Stimulated activated effector memory CD8-positive, alpha-beta T cell treated with anti-CD3 and anti-CD28 coated beads, Interleukin-12 subunit alpha, Interleukin-12 subunit beta, amount 100 ng/mL, for 72 hours (primary cell): ENCODE data around the gene WDR6.

Source experiments
- ATAC-seq: fragments of 150-1000 bp; cut with Tn5 transposase; 2 replicates; pipeline ENCODE4 v1.10.0; 2021
- DNase-seq, 2 donors: peaks; one replicate each; pipeline ENCODE4 v3.0.0; 2021 to 2022; ENCODE audit warnings: low spot score in 2 of 2
- H3K27ac Mint-ChIP-seq: one replicate; pipeline ENCODE4 v1.8.0; 2022; ENCODE audit warnings: mild to moderate bottlenecking, mixed read lengths
- H3K36me3 Mint-ChIP-seq: one replicate; pipeline ENCODE4 v1.8.0; 2022; ENCODE audit warnings: mild to moderate bottlenecking, mixed read lengths
- H3K4me1 Mint-ChIP-seq: one replicate; pipeline ENCODE4 v1.8.0; 2022; ENCODE audit warnings: mixed read lengths
- H3K4me3 Mint-ChIP-seq: one replicate; pipeline ENCODE4 v1.8.0; 2022; ENCODE audit warnings: mild to moderate bottlenecking, mixed read lengths
- H3K9me3 Mint-ChIP-seq: one replicate; pipeline ENCODE4 v1.8.0; 2022; ENCODE audit warnings: mixed read lengths

Gene WDR6

GRCh38 chr3:49017971-49018706 lies 10.9 kb downstream of the WDR6 start, which contains the start of gene DALRD3:
TSS of gene DALRD3 (minus strand) at chr3:49018580. CDS start at chr3:49018564, 16 bp downstream.
- Mint-ChIP-seq H3K27ac (peak within 1 kb of the TSS; percentile 85), H3K4me1 (peaks cover 35% of the 10 kb centered on the region), H3K36me3 (peaks cover 51% of the 10 kb centered on the region), H3K9me3 (no peaks in the 10 kb centered on the region), H3K4me3 (peak within 1 kb of the TSS; percentile 95)
- peak; percentile 29 for ATAC-seq
- DNase-seq, result peak; percentile 61 to 88

- Mint-ChIP-seq H3K9me3 (no peaks in the 10 kb centered on the region), H3K4me3 (peak overlapping the region; percentile 95), H3K27ac (peak overlapping the region; percentile 85), H3K4me1 (peaks cover 38% of the 10 kb centered on the region), H3K36me3 (peaks cover 55% of the 10 kb centered on the region)
- ATAC-seq (no peak), DNase-seq (no peak)
These were observed 11.5 kb downstream of the WDR6 start for GRCh38 chr3:49018707-49019006.

GRCh38 chr3:49019941-49020329 lies 12.7 kb downstream of the WDR6 start:
- Mint-ChIP-seq H3K4me1 (peaks cover 44% of the 10 kb centered on the region), H3K4me3 (peak overlapping the region; percentile 95), H3K27ac (peak overlapping the region; percentile 98), H3K36me3 (peaks cover 55% of the 10 kb centered on the region), H3K9me3 (no peaks in the 10 kb centered on the region)
- ATAC-seq, result no peak
- no peak for DNase-seq

GRCh38 chr3:49020330-49021212 lies 13.4 kb downstream of the WDR6 start:
- H3K9me3 Mint-ChIP-seq, result no peaks in the 10 kb centered on the region
- H3K36me3 Mint-ChIP-seq, result peaks cover 55% of the 10 kb centered on the region
- peak overlapping the region; percentile 95 for H3K4me3 Mint-ChIP-seq
- ATAC-seq (no peak), DNase-seq (peak in 1 of 2 donors; percentile 72)
- peaks cover 45% of the 10 kb centered on the region for H3K4me1 Mint-ChIP-seq
- peak overlapping the region; percentile 98 for H3K27ac Mint-ChIP-seq

- H3K36me3 Mint-ChIP-seq, result peaks cover 58% of the 10 kb centered on the region
- no peaks in the 10 kb centered on the region for H3K9me3 Mint-ChIP-seq
- H3K27ac Mint-ChIP-seq, result peak overlapping the region; percentile 98
- peak overlapping the region; percentile 95 for H3K4me3 Mint-ChIP-seq
- H3K4me1 Mint-ChIP-seq, result peaks cover 51% of the 10 kb centered on the region
- ATAC-seq (peak; percentile 78), DNase-seq (peak; percentile 96 to 99)
These were observed 14.1 kb downstream of the WDR6 start for GRCh38 chr3:49021213-49021812.

- peaks cover 65% of the 10 kb centered on the region for H3K36me3 Mint-ChIP-seq
- peak; percentile 97 to 98 for DNase-seq
- peak within 1 kb of the TSS; percentile 98 for H3K27ac Mint-ChIP-seq
- peak; percentile 87 for ATAC-seq
- H3K4me1 Mint-ChIP-seq, result peaks cover 54% of the 10 kb centered on the region
- H3K9me3 Mint-ChIP-seq, result no peaks in the 10 kb centered on the region
- H3K4me3 Mint-ChIP-seq, result peak within 1 kb of the TSS; percentile 95
These were observed 14.9 kb downstream of the WDR6 start, which contains the start of gene NDUFAF3 for GRCh38 chr3:49021813-49022687. TSS of gene NDUFAF3 (plus strand) at chr3:49022121. CDS start at chr3:49022145, 24 bp downstream.

GRCh38 chr3:49022688-49023171 lies 15.5 kb downstream of the WDR6 start:
- H3K27ac Mint-ChIP-seq, result peak overlapping the region; percentile 98
- H3K36me3 Mint-ChIP-seq, result peaks cover 72% of the 10 kb centered on the region
- peak overlapping the region; percentile 95 for H3K4me3 Mint-ChIP-seq
- ATAC-seq (no peak), DNase-seq (no peak)
- no peaks in the 10 kb centered on the region for H3K9me3 Mint-ChIP-seq
- H3K4me1 Mint-ChIP-seq, result peaks cover 57% of the 10 kb centered on the region

GRCh38 chr3:49023775-49024174 lies 16.6 kb downstream of the WDR6 start:
- H3K27ac Mint-ChIP-seq, result peak overlapping the region; percentile 99
- H3K4me3 Mint-ChIP-seq, result peak overlapping the region; percentile 95
- peaks cover 82% of the 10 kb centered on the region for H3K36me3 Mint-ChIP-seq
- DNase-seq, result no peak
- no peaks in the 10 kb centered on the region for H3K9me3 Mint-ChIP-seq
- no peak for ATAC-seq
- H3K4me1 Mint-ChIP-seq, result peaks cover 67% of the 10 kb centered on the region

GRCh38 chr3:49024449-49024848 lies 17.3 kb downstream of the WDR6 start:
- Mint-ChIP-seq H3K4me3 (no peak overlapping the region), H3K4me1 (peaks cover 74% of the 10 kb centered on the region), H3K36me3 (peaks cover 89% of the 10 kb centered on the region), H3K9me3 (no peaks in the 10 kb centered on the region), H3K27ac (peak overlapping the region; percentile 99)
- DNase-seq, result no peak
- ATAC-seq, result no peak

GRCh38 chr3:49025005-49025792 lies 18.0 kb downstream of the WDR6 start:
- peaks cover 95% of the 10 kb centered on the region for H3K36me3 Mint-ChIP-seq
- peak overlapping the region; percentile 99 for H3K27ac Mint-ChIP-seq
- H3K4me1 Mint-ChIP-seq, result peaks cover 77% of the 10 kb centered on the region
- ATAC-seq (no peak), DNase-seq (no peak)
- no peaks in the 10 kb centered on the region for H3K9me3 Mint-ChIP-seq
- H3K4me3 Mint-ChIP-seq, result peak overlapping the region; percentile 13

- Mint-ChIP-seq H3K27ac (peak overlapping the region; percentile 99), H3K4me3 (peak overlapping the region; percentile 13), H3K36me3 (peaks cover 97% of the 10 kb centered on the region), H3K4me1 (peaks cover 77% of the 10 kb centered on the region), H3K9me3 (no peaks in the 10 kb centered on the region)
- ATAC-seq (no peak), DNase-seq (no peak)
These were observed 18.8 kb downstream of the WDR6 start for GRCh38 chr3:49025793-49026520.

- no peaks in the 10 kb centered on the region for H3K9me3 Mint-ChIP-seq
- H3K36me3 Mint-ChIP-seq, result peaks cover 98% of the 10 kb centered on the region
- DNase-seq, result no peak
- peak overlapping the region; percentile 99 for H3K27ac Mint-ChIP-seq
- H3K4me1 Mint-ChIP-seq, result peaks cover 72% of the 10 kb centered on the region
- H3K4me3 Mint-ChIP-seq, result peak overlapping the region; percentile 94
- ATAC-seq, result no peak
These were observed 19.3 kb downstream of the WDR6 start for GRCh38 chr3:49026536-49026935.

GRCh38 chr3:49027634-49028033 lies 20.4 kb downstream of the WDR6 start:
- Mint-ChIP-seq H3K36me3 (peaks cover 100% of the 10 kb centered on the region), H3K4me1 (peaks cover 68% of the 10 kb centered on the region), H3K4me3 (peak overlapping the region; percentile 94), H3K9me3 (no peaks in the 10 kb centered on the region), H3K27ac (peak overlapping the region; percentile 99)
- ATAC-seq, result no peak
- DNase-seq, result no peak
